HEK293 (cell line): ENCODE measurements around the gene MAP6.
A peak's percentile ranks its signal among the peaks of the same experiment; 100 is the strongest.
"Not testable (repeated sequence)": the region's sequence is repeated elsewhere in the genome, so short reads cannot be mapped to it uniquely, and the experiment has no call there.

Source experiments
- CTCF ChIA-PET: fragments of 350-600 bp; formaldehyde crosslinking; extraction: SDS; loops from one replicate; lab custom pipeline; 2021; ENCODE audit warnings: antibody characterized with exemption; lab: Yijun Ruan, JAX
- POLR2A ChIA-PET: fragments of 300-600 bp; formaldehyde crosslinking; extraction: SDS; loops from one replicate; lab custom pipeline; 2020; ENCODE audit warnings: antibody characterized with exemption, inconsistent platforms; lab: Yijun Ruan, JAX
- H3K27ac ChIP-seq: fragments of 200-500 bp; sonication (Bioruptor generic); 2 replicates; pipeline ENCODE4 v1.5.1; 2014; ENCODE audit warnings: low read depth, low read length, control low read depth, inconsistent platforms; ENCODE audit errors: extremely low read depth
- H3K36me3 ChIP-seq, 2 experiments: fragments of 200-500 bp in 1 of 2; sonication (Bioruptor generic) in 1 of 2; 1 replicate in 1 of 2; 2 replicates in 1 of 2; pipeline ENCODE4 v1.5.1; 2014 to 2017; ENCODE audit warnings: inconsistent platforms in 2 of 2, low read length in 2 of 2; ENCODE audit not compliant: control insufficient read depth in 2 of 2, insufficient read depth in 1 of 2
- H3K4me1 ChIP-seq: fragments of 200-500 bp; sonication (Bioruptor generic); 2 replicates; pipeline ENCODE4 v1.5.1; 2014; ENCODE audit warnings: mild to moderate bottlenecking, low read length, inconsistent platforms; ENCODE audit not compliant: control insufficient read depth, insufficient read depth
- H3K4me3 ChIP-seq: 2 replicates; pipeline ENCODE4 v1.5.1; 2011; ENCODE audit warnings: low read depth, mild to moderate bottlenecking, control low read depth, low read length, moderate library complexity
- H3K9me3 ChIP-seq: fragments of 200-500 bp; sonication (Bioruptor generic); 2 replicates; pipeline ENCODE4 v1.5.1; 2014; ENCODE audit warnings: low read depth, low read length, inconsistent platforms; ENCODE audit not compliant: control insufficient read depth, insufficient read depth
- EGR2 ChIP-seq: fragments of 450-650 bp; formaldehyde crosslinking; IDR thresholded peaks from 2 replicates; pipeline ENCODE4 v1.5.1; 2016; ENCODE audit warnings: low read depth, missing biosample characterization, missing genetic modification characterization
- PATZ1 ChIP-seq: fragments of 450-650 bp; formaldehyde crosslinking; IDR thresholded peaks from 2 replicates; pipeline ENCODE4 v1.5.1; 2016; ENCODE audit warnings: missing biosample characterization, missing genetic modification characterization
- ZBTB8A ChIP-seq: fragments of 450-650 bp; formaldehyde crosslinking; IDR thresholded peaks from 2 replicates; pipeline ENCODE4 v1.5.1; 2016; ENCODE audit warnings: missing biosample characterization, missing genetic modification characterization
- ZFHX2 ChIP-seq: fragments of 450-650 bp; formaldehyde crosslinking; conservative IDR thresholded peaks from 2 replicates; pipeline ENCODE4 v1.5.1; 2016; ENCODE audit warnings: missing biosample characterization, missing genetic modification characterization
- ZNF211 ChIP-seq: fragments of 450-650 bp; formaldehyde crosslinking; IDR thresholded peaks from 2 replicates; pipeline ENCODE4 v1.5.1; 2016; ENCODE audit warnings: low read depth, missing biosample characterization, missing genetic modification characterization
- ZNF324 ChIP-seq: fragments of 450-650 bp; formaldehyde crosslinking; IDR thresholded peaks from 2 replicates; pipeline ENCODE4 v1.5.1; 2016; ENCODE audit warnings: missing biosample characterization, missing genetic modification characterization
- ZNF335 ChIP-seq: fragments of 450-650 bp; formaldehyde crosslinking; conservative IDR thresholded peaks from 2 replicates; pipeline ENCODE4 v1.5.1; 2016; ENCODE audit warnings: missing biosample characterization, missing genetic modification characterization
- ZNF362 ChIP-seq: fragments of 450-650 bp; formaldehyde crosslinking; IDR thresholded peaks from 2 replicates; pipeline ENCODE4 v1.5.1; 2016; ENCODE audit warnings: missing biosample characterization, missing genetic modification characterization
- ZNF398 ChIP-seq: fragments of 450-650 bp; formaldehyde crosslinking; IDR thresholded peaks from 2 replicates; pipeline ENCODE4 v1.5.1; 2017; ENCODE audit warnings: missing biosample characterization, missing genetic modification characterization
- ZNF449 ChIP-seq: fragments of 450-650 bp; formaldehyde crosslinking; IDR thresholded peaks from 2 replicates; pipeline ENCODE4 v1.5.1; 2017; ENCODE audit warnings: missing biosample characterization, mild to moderate bottlenecking, missing genetic modification characterization, moderate library complexity
- ZNF544 ChIP-seq: fragments of 450-650 bp; formaldehyde crosslinking; IDR thresholded peaks from 2 replicates; pipeline ENCODE4 v1.5.0; 2017; ENCODE audit warnings: missing biosample characterization, missing genetic modification characterization
- ZNF548 ChIP-seq: fragments of 450-650 bp; formaldehyde crosslinking; IDR thresholded peaks from 2 replicates; pipeline ENCODE4 v1.5.1; 2016; ENCODE audit warnings: missing biosample characterization, missing genetic modification characterization
- ZNF549 ChIP-seq: fragments of 450-650 bp; IDR thresholded peaks from 2 replicates; pipeline ENCODE4 v1.5.1; 2018; ENCODE audit warnings: missing biosample characterization, missing genetic modification characterization, mild to moderate bottlenecking, inconsistent platforms, moderate library complexity
- ZNF600 ChIP-seq: fragments of 450-650 bp; formaldehyde crosslinking; IDR thresholded peaks from 2 replicates; pipeline ENCODE4 v1.5.1; 2016; ENCODE audit warnings: missing biosample characterization, missing genetic modification characterization

MAP6 gene

GRCh38 chr11:75585293-75585670, 83.6 kb downstream of the MAP6 start (continued):
- no peak for TF ChIP-seq ZNF449 (tag by site-specific recombination)
- TF ChIP-seq ZNF549 = no peak
- TF ChIP-seq ZNF548 (tag by site-specific recombination) = no peak
- TF ChIP-seq ZNF335 (tag by site-specific recombination) = no peak
- TF ChIP-seq ZNF211 = no peak
- no peak for TF ChIP-seq ZNF324 (tag by site-specific recombination)
- TF ChIP-seq ZBTB8A (tag by site-specific recombination) = no peak
- TF ChIP-seq PATZ1 (tag by site-specific recombination) = no peak
- TF ChIP-seq ZNF362 (tag by site-specific recombination) = no peak
- TF ChIP-seq ZNF398 (tag by site-specific recombination) = no peak
- no peak for TF ChIP-seq EGR2 (tag by site-specific recombination)
- TF ChIP-seq ZNF544 (tag by site-specific recombination) = no peak
- TF ChIP-seq ZNF600 = no peak

GRCh38 chr11:75584659-75585292, 84.1 kb downstream of the MAP6 start:
- H3K27ac ChIP-seq, H3K4me1 ChIP-seq: not testable (repeated sequence)
- POLR2A ChIA-PET = interaction anchor here (1.0 to 2.5 kb wide), 2 partner anchors 23 to 31 kb away, joined by 6 to 11 read pairs; partner anchors contain the start of gene SERPINH1
- peak; percentile 12; the same call in 1 of the 2 replicates for TF ChIP-seq ZFHX2 (tag by site-specific recombination)
- TF ChIP-seq, all 188 proteins: peak for 1; not testable (repeated sequence) for 187
- not testable (repeated sequence) for H3K4me3 ChIP-seq, H3K9me3 ChIP-seq, H3K36me3 ChIP-seq
- CTCF ChIA-PET = interaction anchor here (0.8 to 1.7 kb wide), 3 partner anchors 11 to 14 kb away, joined by 3 to 5 read pairs (median 4); no protein-coding TSS in a partner anchor
